Retina (tissue), 1 donor: Measurements from ENCODE around the gene RAB28.

Experiments
- DNase-seq: peaks from one replicate; pipeline ENCODE4 v3.0.0-alpha.2; 2016

RAB28 gene

GRCh38 chr4:13484122-13484748 is at the start of gene RAB28:
Gene RAB28, minus strand, starts transcription at chr4:13484340.
- peak; percentile 99 for DNase-seq

DNA sequence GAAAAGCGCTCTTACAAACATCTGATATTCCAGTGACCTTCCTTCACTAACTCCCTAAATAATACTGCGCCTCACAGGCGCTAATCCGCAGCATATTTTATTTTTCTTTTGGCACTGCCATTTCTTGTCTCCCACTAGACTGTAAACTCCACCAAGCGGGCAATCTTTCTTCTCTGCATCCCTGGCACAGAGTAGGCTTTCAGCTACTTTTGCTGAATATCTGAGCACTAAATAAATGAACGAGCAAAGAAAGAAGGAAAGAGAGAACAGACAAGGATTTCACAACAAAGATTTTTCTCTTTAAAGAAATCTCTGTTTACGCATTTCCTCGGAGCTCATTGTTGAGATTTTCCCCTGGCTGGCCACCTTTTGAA is 47.5 kb upstream of the RAB28 start:
- DNase-seq = no peak

GRCh38 chr4:13530823-13531624 is 46.9 kb upstream of the RAB28 start:
- peak; percentile 63 for DNase-seq

- peak; percentile 51 for DNase-seq
Observed at GRCh38 chr4:13529128-13529919, 45.2 kb upstream of the RAB28 start.

DNA sequence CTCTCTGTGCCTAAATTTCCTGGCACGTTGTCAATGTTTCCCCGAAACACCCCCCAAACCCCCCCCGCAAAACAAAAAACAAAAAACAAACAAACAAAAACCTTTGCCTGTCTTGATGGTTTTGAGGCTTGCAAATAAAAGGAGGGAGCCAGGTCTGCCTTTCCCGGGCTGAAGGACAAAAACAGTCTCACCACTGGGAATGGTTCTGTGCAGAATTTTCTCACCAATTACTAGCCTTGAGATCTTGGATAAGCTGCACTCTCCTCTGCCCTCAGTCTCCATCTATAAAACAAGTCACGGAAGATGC is 44.6 kb upstream of the RAB28 start:
- peak; percentile 51 for DNase-seq

GRCh38 chr4:13527981-13528820 is 44.1 kb upstream of the RAB28 start:
- DNase-seq = peak; percentile 30

- DNase-seq = peak; percentile 46
Observed at GRCh38 chr4:13527192-13527980, 43.2 kb upstream of the RAB28 start.

DNA sequence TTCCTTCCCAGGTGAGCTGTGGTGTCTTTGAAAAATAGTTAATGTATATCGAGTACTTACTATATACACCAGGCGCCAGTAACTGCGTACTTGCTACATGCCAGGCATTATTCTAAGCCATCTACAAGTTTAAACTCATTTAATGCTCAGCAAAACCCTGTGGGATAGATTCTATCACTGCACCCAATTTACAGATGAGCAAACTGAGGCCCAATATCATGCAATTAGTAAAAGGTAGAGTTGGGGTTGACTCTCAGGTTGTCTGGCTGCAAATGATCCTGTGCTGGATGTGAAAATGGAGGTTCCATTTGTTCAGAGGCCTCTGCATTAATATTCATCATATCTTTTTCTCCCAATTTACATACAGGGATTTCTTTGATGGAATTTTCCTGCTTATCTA is 42.5 kb upstream of the RAB28 start:
- DNase-seq = no peak

- no peak for DNase-seq
Observed at GRCh38 chr4:13525606-13526281, 41.6 kb upstream of the RAB28 start.

DNA sequence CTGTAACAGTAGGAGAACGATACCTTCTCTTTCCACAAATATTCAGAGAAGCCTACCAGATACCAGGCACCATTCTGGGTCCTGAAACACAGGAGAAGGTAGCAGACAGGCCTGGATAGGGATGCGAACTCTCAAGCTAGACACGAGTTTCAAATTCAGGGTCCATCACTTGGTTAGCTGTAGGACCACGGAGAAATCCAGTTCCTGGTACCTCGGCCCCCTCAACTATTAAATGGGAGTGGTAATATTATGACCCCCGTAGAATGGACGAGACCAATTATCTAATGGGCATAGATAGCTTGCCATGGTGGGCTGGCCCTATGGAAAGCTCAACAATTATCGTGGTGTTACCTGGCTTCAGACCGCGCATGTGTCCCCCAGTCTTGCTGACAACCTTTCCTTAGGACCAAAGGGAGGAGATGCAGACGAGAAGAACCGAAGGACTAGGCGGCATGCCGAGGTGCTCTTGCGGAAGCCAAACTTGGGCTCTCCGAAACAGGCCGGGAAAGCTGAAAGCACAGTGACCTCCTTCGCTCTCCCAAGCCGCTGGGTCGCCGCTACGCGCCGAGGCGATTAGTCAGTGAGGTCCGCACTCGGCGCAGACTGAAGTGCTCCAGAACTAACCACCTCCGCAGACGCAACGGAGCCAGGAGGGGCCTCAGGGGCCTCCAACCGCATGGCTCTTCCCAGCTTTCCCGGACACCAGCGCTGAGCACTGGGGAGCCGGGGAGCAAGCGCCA is 40.5 kb upstream of the RAB28 start:
- peak; percentile 57 for DNase-seq

- peak; percentile 45 for DNase-seq
Observed at GRCh38 chr4:13523591-13524503, 39.7 kb upstream of the RAB28 start.

DNA sequence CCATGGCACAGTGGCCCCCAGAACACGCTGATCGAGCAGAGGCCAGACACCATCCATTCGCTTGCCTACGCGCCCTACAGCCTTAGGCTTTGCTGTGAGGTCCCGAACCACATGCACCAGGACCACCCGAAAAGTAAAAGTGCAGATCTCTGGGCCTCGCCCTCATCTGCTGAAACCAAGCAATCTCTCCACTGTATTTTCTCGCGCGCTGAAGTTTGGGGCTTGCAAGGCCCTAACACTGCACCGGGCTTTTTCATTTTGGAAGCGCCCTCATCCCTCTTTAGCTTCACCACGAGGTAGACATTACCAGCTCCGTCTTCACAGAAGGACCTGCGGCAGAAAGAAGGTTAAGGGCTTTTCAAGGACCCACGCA is 39.0 kb upstream of the RAB28 start:
- DNase-seq = peak; percentile 61

DNA sequence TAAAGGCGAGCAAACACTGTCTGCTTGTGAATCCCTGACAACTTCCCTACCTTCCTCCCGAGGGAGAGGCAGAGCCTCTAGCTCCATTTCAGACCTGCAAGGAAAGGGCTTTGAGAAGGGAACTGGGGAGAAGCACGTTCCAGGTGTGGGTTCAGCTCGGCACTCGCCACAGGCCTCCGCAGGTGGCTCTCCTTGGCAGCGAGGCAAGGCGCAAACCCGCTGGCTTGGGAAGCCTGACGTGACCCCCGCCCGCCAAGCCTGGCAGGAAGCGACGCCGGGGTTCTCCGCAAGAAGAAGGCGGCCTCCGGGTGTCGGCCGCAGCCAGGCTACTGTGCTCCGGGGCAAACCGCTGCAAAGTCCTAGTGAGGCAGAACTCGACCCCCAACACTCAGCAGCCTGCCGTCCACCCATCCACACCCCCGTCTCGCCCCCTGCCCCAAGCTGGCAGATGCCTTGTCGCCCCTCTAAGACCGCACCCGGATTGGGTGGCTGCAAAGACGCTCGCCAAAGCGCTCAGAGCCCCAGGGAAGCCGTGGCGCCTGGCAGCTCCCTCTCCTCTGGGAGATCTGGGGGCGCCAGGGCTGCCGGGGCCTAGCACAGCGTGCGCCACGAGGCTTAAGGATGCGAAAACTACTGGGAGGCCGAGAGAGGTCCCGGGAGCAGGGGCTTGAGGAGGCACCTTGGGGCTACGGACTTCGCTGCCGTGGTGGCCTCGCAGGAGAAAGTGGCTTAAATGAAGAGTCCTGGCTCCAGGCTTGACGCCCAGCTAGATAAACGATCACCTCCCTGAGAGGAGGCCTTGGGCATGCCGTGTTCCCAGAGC is 38.4 kb upstream of the RAB28 start:
- peak; percentile 71 for DNase-seq

- no peak for DNase-seq
Observed at GRCh38 chr4:13521047-13521446, 36.9 kb upstream of the RAB28 start.

GRCh38 chr4:13516315-13516860 is 32.2 kb upstream of the RAB28 start:
- no peak for DNase-seq

DNA sequence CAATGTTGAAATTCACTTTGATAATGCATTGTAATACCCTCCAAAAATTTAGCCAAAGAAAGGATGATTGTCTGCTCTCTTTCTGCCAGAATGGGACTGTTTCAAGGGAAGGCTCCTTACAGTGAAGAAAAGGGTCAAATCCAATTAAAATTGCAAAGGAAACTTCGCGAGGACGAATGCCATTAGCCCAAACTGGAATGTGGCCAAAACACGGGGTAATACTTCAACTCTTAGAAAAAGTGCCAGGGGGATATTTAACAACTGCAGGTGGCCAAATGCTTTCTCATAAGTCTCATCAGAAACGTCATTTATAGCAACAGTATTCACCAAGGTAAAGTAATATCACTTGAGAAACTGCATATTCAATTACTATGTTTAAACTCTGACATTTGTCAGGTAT is 31.1 kb upstream of the RAB28 start:
- DNase-seq = no peak

DNA sequence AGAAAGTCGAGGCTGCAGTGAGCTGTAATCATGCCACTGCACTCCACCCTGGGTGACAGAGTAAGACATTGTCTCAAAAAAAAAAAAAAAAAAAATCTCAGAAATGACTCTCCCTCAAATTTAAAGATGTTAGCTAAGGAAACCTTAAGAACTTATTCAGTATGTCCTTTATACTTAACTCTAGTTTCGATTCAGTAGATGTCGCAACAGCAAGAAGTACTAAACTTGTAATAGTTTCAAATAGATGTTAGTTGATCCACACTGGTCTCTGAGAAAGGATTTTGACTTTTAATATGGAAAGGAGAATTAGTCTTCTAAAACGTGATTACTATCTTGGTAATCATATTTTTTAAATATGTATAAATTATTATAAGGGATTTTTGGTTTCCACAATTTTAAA is 30.6 kb upstream of the RAB28 start:
- no peak for DNase-seq

DNA sequence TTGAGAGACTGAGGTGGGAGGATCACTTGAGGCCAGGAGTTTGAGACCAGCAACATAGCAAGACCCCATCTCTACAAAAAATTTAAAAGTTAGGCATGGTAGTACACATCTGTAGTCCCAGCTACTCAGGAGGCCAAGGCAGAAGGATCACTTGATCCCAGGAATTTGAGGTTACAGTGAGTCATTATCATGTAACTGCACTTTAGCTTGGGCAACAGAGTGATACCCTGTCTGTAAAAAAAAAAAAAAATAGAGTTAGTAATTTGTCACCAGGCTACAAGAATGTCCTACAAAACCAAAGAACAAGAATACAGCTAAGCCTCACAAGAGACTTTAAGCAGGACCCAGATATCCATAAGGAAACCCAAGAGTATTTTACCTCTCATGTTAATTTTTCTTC is 27.0 kb upstream of the RAB28 start:
- DNase-seq = no peak

DNA sequence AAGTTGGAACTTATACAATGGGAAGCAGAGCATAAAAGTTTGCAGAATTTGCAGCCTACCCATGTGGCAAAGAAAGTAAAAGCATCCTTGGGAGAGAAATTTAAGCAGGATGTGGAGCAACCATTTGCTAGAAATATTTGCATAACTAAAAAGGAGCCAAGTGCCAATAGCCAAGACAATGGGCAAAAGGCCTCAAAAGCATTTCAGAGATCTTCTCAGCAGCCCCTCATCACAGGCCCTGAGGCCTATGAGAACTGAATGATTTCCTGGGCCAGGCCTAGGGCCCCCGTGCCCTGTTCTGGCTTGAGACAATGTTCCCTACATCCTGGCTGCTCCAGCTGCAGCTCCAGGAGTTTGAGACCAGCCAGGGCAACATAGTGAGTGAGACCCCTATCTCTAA is 25.3 kb upstream of the RAB28 start:
- DNase-seq = no peak
